Karpas-422 (cell line): ENCODE results near the gene TSPAN7. TPM values are rescaled to one million over a fixed set of nuclear protein-coding genes. Genes with fewer than 3 reads are reported as not detected.

Experiments
- DNase-seq: peaks from one replicate; pipeline ENCODE4 v3.0.0-alpha.2; 2015
- H2AFZ ChIP-seq: fragments of 200-600 bp; sonication (generic); 2 replicates; pipeline ENCODE4 v1.6.1; 2014; ENCODE audit warnings: antibody characterized with exemption, low read length, mixed read lengths
- H3K27ac ChIP-seq: fragments of 200-600 bp; sonication (generic); 2 replicates; pipeline ENCODE4 v1.5.1; 2014; ENCODE audit warnings: mild to moderate bottlenecking, low read length, moderate library complexity
- H3K27me3 ChIP-seq: fragments of 200-600 bp; sonication (generic); 2 replicates; pipeline ENCODE4 v1.6.1; 2014; ENCODE audit warnings: low read length, mixed read lengths
- H3K36me3 ChIP-seq: fragments of 200-600 bp; sonication (generic); 2 replicates; pipeline ENCODE4 v1.6.1; 2014; ENCODE audit warnings: low read length, mixed read lengths; ENCODE audit not compliant: insufficient read depth
- H3K4me1 ChIP-seq: fragments of 200-600 bp; sonication (generic); 2 replicates; pipeline ENCODE4 v1.6.1; 2014; ENCODE audit warnings: mild to moderate bottlenecking, low read length, mixed read lengths
- H3K4me2 ChIP-seq: fragments of 200-600 bp; sonication (generic); 2 replicates; pipeline ENCODE4 v1.6.1; 2014; ENCODE audit warnings: low read length, low read depth, mild to moderate bottlenecking; ENCODE audit not compliant: poor library complexity, severe bottlenecking
- H3K4me3 ChIP-seq: fragments of 200-600 bp; sonication (generic); 2 replicates; pipeline ENCODE4 v1.5.1; 2014; ENCODE audit warnings: mild to moderate bottlenecking, antibody characterized with exemption, low read length, mixed read lengths
- H3K79me2 ChIP-seq: fragments of 200-600 bp; sonication (generic); 2 replicates; pipeline ENCODE4 v1.6.1; 2014; ENCODE audit warnings: mild to moderate bottlenecking, low read length, mixed read lengths
- H3K9ac ChIP-seq: fragments of 200-600 bp; sonication (generic); 2 replicates; pipeline ENCODE4 v1.6.0; 2014; ENCODE audit warnings: low read length
- H3K9me2 ChIP-seq: fragments of 200-600 bp; sonication (generic), shearing (Covaris generic); replicated peaks from 2 replicates; pipeline ENCODE4 v1.6.0; 2014; ENCODE audit warnings: mild to moderate bottlenecking, low read length, moderate library complexity; ENCODE audit not compliant: insufficient read depth
- H3K9me3 ChIP-seq: fragments of 300-700, 200-600 bp; sonication (generic); 2 replicates; pipeline ENCODE4 v1.6.1; 2014; ENCODE audit warnings: low read length, mixed read lengths
- H4K20me1 ChIP-seq: fragments of 200-600 bp; sonication (generic); 2 replicates; pipeline ENCODE4 v1.6.1; 2014; ENCODE audit warnings: mild to moderate bottlenecking, antibody characterized with exemption, low read length, low read depth; ENCODE audit not compliant: insufficient read depth
- total RNA-seq: library from RNA; depleted of rRNA; stranded (reverse); fragments of >200 nt; shearing (Covaris generic); gene quantifications from 2 replicates; pipeline ENCODE4 v1.2.3, GENCODE V29; 2014; ENCODE audit warnings: low replicate concordance

Gene TSPAN7
- total RNA-seq, 1 experiment from 2014 or later: not detected

- H3K9me2 ChIP-seq: no peaks in the 10 kb centered on the region
- no peak for DNase-seq
These were observed 56.8 kb downstream of the TSPAN7 start for GRCh38 chrX:38618180-38618579.

GRCh38 chrX:38620623-38621022 is 59.3 kb downstream of the TSPAN7 start:
- no peak overlapping the region for H3K4me3 ChIP-seq
- no peak overlapping the region for H3K9ac ChIP-seq
- no peaks in the 10 kb centered on the region for H3K79me2 ChIP-seq
- H3K9me3 ChIP-seq: no peaks in the 10 kb centered on the region
- DNase-seq: no peak
- no peaks in the 10 kb centered on the region for H4K20me1 ChIP-seq
- no peaks in the 10 kb centered on the region for H3K27me3 ChIP-seq
- no peaks in the 10 kb centered on the region for H3K4me1 ChIP-seq
- H2AFZ ChIP-seq: no peak overlapping the region
- H3K9me2 ChIP-seq: no peaks in the 10 kb centered on the region
- H3K27ac ChIP-seq: no peak overlapping the region
- H3K4me2 ChIP-seq: no peak overlapping the region
- H3K36me3 ChIP-seq: no peaks in the 10 kb centered on the region

More at GRCh38 chrX:38618180-38618579, 56.8 kb downstream of the TSPAN7 start:
- no peak overlapping the region for H3K27ac ChIP-seq
- no peak overlapping the region for H3K4me3 ChIP-seq
- H3K36me3 ChIP-seq: no peaks in the 10 kb centered on the region
- no peaks in the 10 kb centered on the region for H3K9me3 ChIP-seq
- no peak overlapping the region for H3K4me2 ChIP-seq
- H3K4me1 ChIP-seq: no peaks in the 10 kb centered on the region
- H3K9ac ChIP-seq: no peak overlapping the region
- no peaks in the 10 kb centered on the region for H3K27me3 ChIP-seq
- no peaks in the 10 kb centered on the region for H3K79me2 ChIP-seq
- no peak overlapping the region for H2AFZ ChIP-seq
- no peaks in the 10 kb centered on the region for H4K20me1 ChIP-seq

GRCh38 chrX:38626296-38626695 is 65.0 kb downstream of the TSPAN7 start:
- H3K4me1 ChIP-seq: no peaks in the 10 kb centered on the region
- H3K36me3 ChIP-seq: no peaks in the 10 kb centered on the region
- no peaks in the 10 kb centered on the region for H3K79me2 ChIP-seq
- H4K20me1 ChIP-seq: no peaks in the 10 kb centered on the region
- H3K4me2 ChIP-seq: no peak overlapping the region
- no peaks in the 10 kb centered on the region for H3K9me2 ChIP-seq
- no peak overlapping the region for H3K9ac ChIP-seq
- no peak overlapping the region for H3K27ac ChIP-seq
- no peak overlapping the region for H3K4me3 ChIP-seq
- H3K9me3 ChIP-seq: no peaks in the 10 kb centered on the region
- H3K27me3 ChIP-seq: no peaks in the 10 kb centered on the region
- no peak for DNase-seq
- H2AFZ ChIP-seq: no peak overlapping the region

- peak; percentile 76 for DNase-seq
- H4K20me1 ChIP-seq: no peaks in the 10 kb centered on the region
- no peak overlapping the region for H3K27ac ChIP-seq
- H3K27me3 ChIP-seq: no peaks in the 10 kb centered on the region
- no peaks in the 10 kb centered on the region for H3K9me3 ChIP-seq
- no peaks in the 10 kb centered on the region for H3K4me1 ChIP-seq
- no peak overlapping the region for H2AFZ ChIP-seq
- H3K79me2 ChIP-seq: no peaks in the 10 kb centered on the region
- no peak overlapping the region for H3K4me3 ChIP-seq
- no peaks in the 10 kb centered on the region for H3K9me2 ChIP-seq
- H3K9ac ChIP-seq: no peak overlapping the region
- no peak overlapping the region for H3K4me2 ChIP-seq
- no peaks in the 10 kb centered on the region for H3K36me3 ChIP-seq
These were observed 66.3 kb downstream of the TSPAN7 start for GRCh38 chrX:38627683-38628082.

- Histone ChIP-seq H3K79me2 (no peaks in the 10 kb centered on the region), H3K27ac (no peak overlapping the region), H3K9me2 (no peaks in the 10 kb centered on the region), H3K27me3 (no peaks in the 10 kb centered on the region), H3K9me3 (no peaks in the 10 kb centered on the region), H4K20me1 (no peaks in the 10 kb centered on the region), H3K4me1 (no peaks in the 10 kb centered on the region), H2AFZ (no peak overlapping the region), H3K4me3 (no peak overlapping the region), H3K36me3 (no peaks in the 10 kb centered on the region), H3K4me2 (no peak overlapping the region), H3K9ac (no peak overlapping the region)
- DNase-seq: no peak
These were observed 67.2 kb downstream of the TSPAN7 start for GRCh38 chrX:38628587-38628986.

- no peak overlapping the region for H3K4me3 ChIP-seq
- DNase-seq: no peak
These were observed 71.2 kb downstream of the TSPAN7 start for GRCh38 chrX:38632516-38632915.

GRCh38 chrX:38634665-38635064 is 73.3 kb downstream of the TSPAN7 start:
- H3K9me2 ChIP-seq: no peaks in the 10 kb centered on the region
- no peak overlapping the region for H3K4me3 ChIP-seq
- no peak overlapping the region for H3K27ac ChIP-seq
- no peaks in the 10 kb centered on the region for H3K9me3 ChIP-seq
- no peak overlapping the region for H3K9ac ChIP-seq
- no peaks in the 10 kb centered on the region for H3K36me3 ChIP-seq
- H2AFZ ChIP-seq: no peak overlapping the region
- DNase-seq: no peak
- H4K20me1 ChIP-seq: no peaks in the 10 kb centered on the region
- no peak overlapping the region for H3K4me2 ChIP-seq
- H3K27me3 ChIP-seq: no peaks in the 10 kb centered on the region
- no peaks in the 10 kb centered on the region for H3K4me1 ChIP-seq
- H3K79me2 ChIP-seq: no peaks in the 10 kb centered on the region

More at GRCh38 chrX:38632516-38632915, 71.2 kb downstream of the TSPAN7 start:
- Histone ChIP-seq H2AFZ (no peak overlapping the region), H3K79me2 (no peaks in the 10 kb centered on the region), H3K9ac (no peak overlapping the region), H3K9me2 (no peaks in the 10 kb centered on the region), H4K20me1 (no peaks in the 10 kb centered on the region), H3K27me3 (no peaks in the 10 kb centered on the region), H3K36me3 (no peaks in the 10 kb centered on the region), H3K9me3 (no peaks in the 10 kb centered on the region), H3K4me2 (no peak overlapping the region), H3K27ac (no peak overlapping the region), H3K4me1 (no peaks in the 10 kb centered on the region)

- H3K9me3 ChIP-seq: no peaks in the 10 kb centered on the region
- H3K4me2 ChIP-seq: no peak overlapping the region
- no peak for DNase-seq
- no peak overlapping the region for H2AFZ ChIP-seq
- no peaks in the 10 kb centered on the region for H3K79me2 ChIP-seq
- H3K27ac ChIP-seq: no peak overlapping the region
- H3K36me3 ChIP-seq: no peaks in the 10 kb centered on the region
- H3K9ac ChIP-seq: no peak overlapping the region
- H3K4me1 ChIP-seq: no peaks in the 10 kb centered on the region
- H3K27me3 ChIP-seq: no peaks in the 10 kb centered on the region
- no peaks in the 10 kb centered on the region for H4K20me1 ChIP-seq
- no peaks in the 10 kb centered on the region for H3K9me2 ChIP-seq
- no peak overlapping the region for H3K4me3 ChIP-seq
These were observed 75.8 kb downstream of the TSPAN7 start for GRCh38 chrX:38636949-38637819.
